K562 (cell line): ENCODE measurements around the gene TTC31.
A peak's percentile ranks its signal among the peaks of the same experiment; 100 is the strongest.

ENCODE experiments used
- BACH1 ChIP-seq: fragments of 200-800 bp; sonication (Bioruptor generic); IDR thresholded peaks from 2 replicates; pipeline ENCODE4 v1.6.1; 2016; ENCODE audit warnings: missing genetic modification characterization, missing compliant biosample characterization
- CBX3 ChIP-seq, 2 experiments: IDR thresholded peaks; 1 replicate in 1 of 2; 2 replicates in 1 of 2; pipeline ENCODE4 v1.6.1; 2012; ENCODE audit warnings: inconsistent platforms in 2 of 2, low read length in 2 of 2, borderline replicate concordance in 1 of 2, control low read depth in 1 of 2
- CTCF ChIP-seq, 3 experiments: IDR thresholded peaks in 2 of 3; conservative IDR thresholded peaks in 1 of 3; 2 replicates each; pipeline ENCODE4 v1.5.1; 2011 to 2012; ENCODE audit warnings: low read length in 3 of 3, mild to moderate bottlenecking in 3 of 3, control low read depth in 2 of 3, improper control_type of control experiment in 1 of 3, inconsistent platforms in 1 of 3, low read depth in 1 of 3, mixed read lengths in 1 of 3, moderate library complexity in 1 of 3; ENCODE audit not compliant: insufficient read depth in 2 of 3
- HMGXB4 ChIP-seq: sonication (generic); formaldehyde crosslinking; IDR thresholded peaks from 2 replicates; pipeline ENCODE4 v1.8.1; 2023; ENCODE audit warnings: mild to moderate bottlenecking, missing genetic modification reagents
- JUN ChIP-seq, 2 experiments: sonication (generic) in 1 of 2; formaldehyde crosslinking in 1 of 2; IDR thresholded peaks; 2 replicates each; pipeline versions ENCODE4 v1.6.1 to v1.8.0; 2012 to 2022; ENCODE audit warnings: borderline replicate concordance in 2 of 2, mild to moderate bottlenecking in 2 of 2, improper control_type of control experiment in 1 of 2, low read depth in 1 of 2, low read length in 1 of 2, missing genetic modification reagents in 1 of 2
- MAFK ChIP-seq: IDR thresholded peaks from 2 replicates; pipeline ENCODE4 v1.6.1; 2011; ENCODE audit warnings: low read length, improper control_type of control experiment
- MEF2A ChIP-seq: IDR thresholded peaks from 2 replicates; pipeline ENCODE4 v1.6.1; 2011; ENCODE audit warnings: low read depth, mild to moderate bottlenecking, low read length, moderate library complexity; ENCODE audit not compliant: control insufficient read depth
- POLR2A ChIP-seq: fragments of 450-650 bp; conservative IDR thresholded peaks from 2 replicates; pipeline ENCODE4 v1.6.1; 2016
- POLR2AphosphoS5 ChIP-seq: IDR thresholded peaks from 2 replicates; pipeline ENCODE4 v1.6.1; 2011; ENCODE audit warnings: mild to moderate bottlenecking, low read depth, low read length, moderate library complexity; ENCODE audit not compliant: control insufficient read depth, insufficient read depth
- YY1 ChIP-seq, 3 experiments: IDR thresholded peaks; 2 replicates each; pipeline ENCODE4 v1.6.1; 2011; ENCODE audit warnings: low read length in 2 of 3, mild to moderate bottlenecking in 2 of 3, moderate library complexity in 2 of 3, borderline replicate concordance in 1 of 3, control low read depth in 1 of 3, low read depth in 1 of 3; ENCODE audit not compliant: insufficient read depth in 3 of 3, insufficient replicate concordance in 2 of 3, control insufficient read depth in 1 of 3, insufficient read length in 1 of 3; ENCODE audit errors: extremely low read depth in 1 of 3
- ZNF184 ChIP-seq: sonication (generic); formaldehyde crosslinking; IDR thresholded peaks from 2 replicates; pipeline ENCODE4 v1.5.0; 2020; ENCODE audit warnings: missing genetic modification reagents
- ZNF589 ChIP-seq: fragments of 200-800 bp; sonication (Bioruptor generic); IDR thresholded peaks from 2 replicates; pipeline ENCODE4 v1.6.1; 2016; ENCODE audit warnings: low read depth, missing genetic modification characterization, missing compliant biosample characterization
- TF ChIP-seq, protein P1 (sequence below): fragments of 250-450 bp; sonication (Bioruptor Pico); IDR thresholded peaks from 2 replicates; pipeline ENCODE4 v1.8.0; 2021; ENCODE audit warnings: moderate library complexity, mild to moderate bottlenecking, inconsistent platforms

GRCh38 chr2:74482801-74483674 lies at the start of gene TTC31, which contains the start of gene CCDC142:
- TF ChIP-seq CBX3 (IDR thresholded peaks at IDR 0.05; ENCODE audit: borderline replicate concordance in 1 of 2, low read length in 2 of 2): no peak
- no peak for TF ChIP-seq MAFK
- no peak for TF ChIP-seq HMGXB4 (CRISPR knock-in tag)
- TF ChIP-seq JUN (IDR thresholded peaks at IDR 0.05; ENCODE audit: borderline replicate concordance, low read depth, low read length): no peak
- no peak for TF ChIP-seq JUN (CRISPR knock-in tag; IDR thresholded peaks at IDR 0.05; ENCODE audit: borderline replicate concordance)
- peak; percentile 98 to 100 (median 99) for TF ChIP-seq YY1 (IDR thresholded peaks at IDR 0.05; ENCODE audit: borderline replicate concordance in 1 of 3, control insufficient read depth in 1 of 3, extremely low read depth in 1 of 3, insufficient read depth in 3 of 3, insufficient read length in 1 of 3, insufficient replicate concordance in 2 of 3, low read depth in 1 of 3, low read length in 2 of 3)
- no peak for TF ChIP-seq ZNF184
- peak; percentile 58; the same call in 1 of the 2 replicates for TF ChIP-seq ZNF589
- no peak for TF ChIP-seq BACH1 (tag)
- TF ChIP-seq POLR2A: peak; percentile 91
- TF ChIP-seq CTCF (IDR thresholded peaks at IDR 0.05 in 2 of 3, conservative IDR thresholded peaks at IDR 0.05 in 1 of 3; ENCODE audit: insufficient read depth in 2 of 3, low read depth in 1 of 3, low read length in 3 of 3): peak; percentile 86 to 95 (median 92)
- TF ChIP-seq, protein P1, sequence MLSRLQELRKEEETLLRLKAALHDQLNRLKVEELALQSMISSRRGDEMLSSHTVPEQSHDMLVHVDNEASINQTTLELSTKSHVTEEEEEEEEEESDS (CRISPR knock-in tag): no peak
- TF ChIP-seq POLR2AphosphoS5: peak; percentile 81
- no peak for TF ChIP-seq MEF2A
